ENCODE data around the gene DR1.

The DR1 gene

GRCh38 chr1:93339171-93339697 is 6.5 kb upstream of the DR1 start:
- no peak for TF ChIP-seq CTCF (IDR thresholded peaks at IDR 0.05)
- H3K27ac ChIP-seq: no peak overlapping the region

- H3K27ac ChIP-seq: no peak overlapping the region
- no peak for TF ChIP-seq ZFX (IDR thresholded peaks at IDR 0.05; ENCODE audit: borderline replicate concordance)
- TF ChIP-seq CTCF (IDR thresholded peaks at IDR 0.05): no peak
Observed at GRCh38 chr1:93340090-93340489, 5.6 kb upstream of the DR1 start.

- peak overlapping the region; percentile 98 for H3K27ac ChIP-seq
- no peak for TF ChIP-seq ZFX (IDR thresholded peaks at IDR 0.05; ENCODE audit: borderline replicate concordance)
- no peak for TF ChIP-seq CTCF (IDR thresholded peaks at IDR 0.05)
Observed at GRCh38 chr1:93344484-93344883, 1.2 kb upstream of the DR1 start.

GRCh38 chr1:93344886-93345632 is 648 bp upstream of the DR1 start:
- H3K27ac ChIP-seq: peak overlapping the region; percentile 98
- TF ChIP-seq ZFX (IDR thresholded peaks at IDR 0.05; ENCODE audit: borderline replicate concordance) (no peak), CTCF (IDR thresholded peaks at IDR 0.05) (no peak)

- peak overlapping the region; percentile 98 for H3K27ac ChIP-seq
- TF ChIP-seq CTCF (IDR thresholded peaks at IDR 0.05) (no peak), ZFX (IDR thresholded peaks at IDR 0.05; ENCODE audit: borderline replicate concordance) (no peak)
Observed at GRCh38 chr1:93346421-93346993, 800 bp downstream of the DR1 start.

- peak overlapping the region; percentile 98; the same call in 1 of the 2 replicates for H3K27ac ChIP-seq
- no peak for TF ChIP-seq CTCF (IDR thresholded peaks at IDR 0.05)
- TF ChIP-seq ZFX (IDR thresholded peaks at IDR 0.05; ENCODE audit: borderline replicate concordance): no peak
Observed at GRCh38 chr1:93347334-93347899, 1.7 kb downstream of the DR1 start.

Measured in 22Rv1 (cell line).